ENCODE results near the gene OPALIN.

The OPALIN gene

GRCh38 chr10:96333101-96333500 lies 25.7 kb downstream of the OPALIN start:
- Histone ChIP-seq H3K4ac (ENCODE audit: low read depth, low read length) (no peak overlapping the region), H3K4me2 (ENCODE audit: low read length) (no peak overlapping the region), H3K27me3 (ENCODE audit: insufficient read depth, low read length, poor library complexity) (no peaks in the 10 kb centered on the region), H3K27ac (ENCODE audit: low read depth, low read length) (no peak overlapping the region), H2AK5ac (ENCODE audit: low read length) (no peak overlapping the region), H3K4me1 (ENCODE audit: control insufficient read depth, low read depth, low read length) (no peaks in the 10 kb centered on the region), H4K8ac (ENCODE audit: low read depth, low read length) (no peak overlapping the region), H3K4me3 (ENCODE audit: low read length) (no peak overlapping the region), H3K36me3 (ENCODE audit: control insufficient read depth, insufficient read depth, low read length) (no peaks in the 10 kb centered on the region), H2BK120ac (ENCODE audit: low read depth, low read length) (no peak overlapping the region), H2BK5ac (ENCODE audit: low read length) (no peak overlapping the region), H3K79me2 (ENCODE audit: control insufficient read depth, insufficient read depth, low read length) (no peaks in the 10 kb centered on the region), H3K79me1 (ENCODE audit: low read length) (no peaks in the 10 kb centered on the region), H3K18ac (ENCODE audit: low read length) (no peak overlapping the region), H2BK15ac (replicated peaks; ENCODE audit: low read depth) (no peak overlapping the region), H4K5ac (ENCODE audit: low read length) (no peak overlapping the region), H3K23ac (ENCODE audit: low read length) (no peak overlapping the region), H3K9ac (ENCODE audit: low read length) (no peak overlapping the region), H3K56ac (ENCODE audit: low read length) (no peak overlapping the region)
- no peak for DNase-seq
- no CpG with 5 or more reads among the region's 1 CpG for WGBS (ENCODE audit: extremely low coverage, insufficient coverage, low lambda C conversion rate)

GRCh38 chr10:96327462-96327861 lies 31.3 kb downstream of the OPALIN start:
- Histone ChIP-seq H2BK5ac (ENCODE audit: low read length) (no peak overlapping the region), H2AK5ac (ENCODE audit: low read length) (no peak overlapping the region), H3K18ac (ENCODE audit: low read length) (no peak overlapping the region), H3K79me1 (ENCODE audit: low read length) (no peaks in the 10 kb centered on the region), H3K9ac (ENCODE audit: low read length) (no peak overlapping the region), H3K27ac (ENCODE audit: low read depth, low read length) (no peak overlapping the region), H2BK15ac (replicated peaks; ENCODE audit: low read depth) (no peak overlapping the region), H3K23ac (ENCODE audit: low read length) (no peak overlapping the region), H3K4me3 (ENCODE audit: low read length) (no peak overlapping the region), H4K5ac (ENCODE audit: low read length) (no peak overlapping the region), H3K4me1 (ENCODE audit: control insufficient read depth, low read depth, low read length) (no peaks in the 10 kb centered on the region), H3K79me2 (ENCODE audit: control insufficient read depth, insufficient read depth, low read length) (no peaks in the 10 kb centered on the region), H3K4ac (ENCODE audit: low read depth, low read length) (no peak overlapping the region), H3K27me3 (ENCODE audit: insufficient read depth, low read length, poor library complexity) (no peaks in the 10 kb centered on the region), H3K4me2 (ENCODE audit: low read length) (no peak overlapping the region), H2BK120ac (ENCODE audit: low read depth, low read length) (no peak overlapping the region), H4K8ac (ENCODE audit: low read depth, low read length) (no peak overlapping the region), H3K56ac (ENCODE audit: low read length) (no peak overlapping the region), H3K36me3 (ENCODE audit: control insufficient read depth, insufficient read depth, low read length) (no peaks in the 10 kb centered on the region)
- no peak for DNase-seq
- no CpG with 5 or more reads among the region's 7 CpGs for WGBS (ENCODE audit: extremely low coverage, insufficient coverage, low lambda C conversion rate)

- Histone ChIP-seq H3K9ac (ENCODE audit: low read length) (no peak overlapping the region), H3K36me3 (ENCODE audit: control insufficient read depth, insufficient read depth, low read length) (no peaks in the 10 kb centered on the region), H3K79me1 (ENCODE audit: low read length) (no peaks in the 10 kb centered on the region), H3K4me2 (ENCODE audit: low read length) (no peak overlapping the region), H3K4ac (ENCODE audit: low read depth, low read length) (no peak overlapping the region), H3K23ac (ENCODE audit: low read length) (no peak overlapping the region), H3K56ac (ENCODE audit: low read length) (no peak overlapping the region), H3K4me3 (ENCODE audit: low read length) (no peak overlapping the region), H2AK5ac (ENCODE audit: low read length) (no peak overlapping the region), H3K4me1 (ENCODE audit: control insufficient read depth, low read depth, low read length) (no peaks in the 10 kb centered on the region), H3K27me3 (ENCODE audit: insufficient read depth, low read length, poor library complexity) (no peaks in the 10 kb centered on the region), H4K8ac (ENCODE audit: low read depth, low read length) (no peak overlapping the region), H2BK15ac (replicated peaks; ENCODE audit: low read depth) (no peak overlapping the region), H3K27ac (ENCODE audit: low read depth, low read length) (no peak overlapping the region), H2BK120ac (ENCODE audit: low read depth, low read length) (no peak overlapping the region), H3K79me2 (ENCODE audit: control insufficient read depth, insufficient read depth, low read length) (no peaks in the 10 kb centered on the region), H4K5ac (ENCODE audit: low read length) (no peak overlapping the region), H3K18ac (ENCODE audit: low read length) (no peak overlapping the region), H2BK5ac (ENCODE audit: low read length) (no peak overlapping the region)
- WGBS (ENCODE audit: extremely low coverage, insufficient coverage, low lambda C conversion rate): no CpG with 5 or more reads among the region's 4 CpGs
- no peak for DNase-seq
Observed at GRCh38 chr10:96325719-96326373, 33.0 kb downstream of the OPALIN start.

- no peak overlapping the region for H3K23ac ChIP-seq (ENCODE audit: low read length)
- H3K79me1 ChIP-seq (ENCODE audit: low read length): no peaks in the 10 kb centered on the region
- no peak overlapping the region for H3K4me3 ChIP-seq (ENCODE audit: low read length)
- no peak overlapping the region for H2BK15ac ChIP-seq (replicated peaks; ENCODE audit: low read depth)
- DNase-seq: peak; percentile 83
- H3K18ac ChIP-seq (ENCODE audit: low read length): no peak overlapping the region
- no peaks in the 10 kb centered on the region for H3K79me2 ChIP-seq (ENCODE audit: control insufficient read depth, insufficient read depth, low read length)
- H3K27me3 ChIP-seq (ENCODE audit: insufficient read depth, low read length, poor library complexity): no peaks in the 10 kb centered on the region
- no peak overlapping the region for H2BK5ac ChIP-seq (ENCODE audit: low read length)
- no peak overlapping the region for H3K9ac ChIP-seq (ENCODE audit: low read length)
- H3K4me1 ChIP-seq (ENCODE audit: control insufficient read depth, low read depth, low read length): no peaks in the 10 kb centered on the region
- whole genome bisulfite sequencing (ENCODE audit: extremely low coverage, insufficient coverage, low lambda C conversion rate): no CpG with 5 or more reads among the region's 2 CpGs
- H3K56ac ChIP-seq (ENCODE audit: low read length): no peak overlapping the region
- no peak overlapping the region for H2AK5ac ChIP-seq (ENCODE audit: low read length)
- no peak overlapping the region for H3K4ac ChIP-seq (ENCODE audit: low read depth, low read length)
- no peak overlapping the region for H3K27ac ChIP-seq (ENCODE audit: low read depth, low read length)
- no peaks in the 10 kb centered on the region for H3K36me3 ChIP-seq (ENCODE audit: control insufficient read depth, insufficient read depth, low read length)
- H4K8ac ChIP-seq (ENCODE audit: low read depth, low read length): no peak overlapping the region
- no peak overlapping the region for H4K5ac ChIP-seq (ENCODE audit: low read length)
- H3K4me2 ChIP-seq (ENCODE audit: low read length): no peak overlapping the region
- H2BK120ac ChIP-seq (ENCODE audit: low read depth, low read length): no peak overlapping the region
Observed at GRCh38 chr10:96324447-96324846, 34.4 kb downstream of the OPALIN start.

GRCh38 chr10:96322275-96322674 lies 36.5 kb downstream of the OPALIN start:
- no peak overlapping the region for H2BK120ac ChIP-seq (ENCODE audit: low read depth, low read length)
- no peak overlapping the region for H3K18ac ChIP-seq (ENCODE audit: low read length)
- H3K79me1 ChIP-seq (ENCODE audit: low read length): no peaks in the 10 kb centered on the region
- no peaks in the 10 kb centered on the region for H3K36me3 ChIP-seq (ENCODE audit: control insufficient read depth, insufficient read depth, low read length)
- no peak overlapping the region for H2AK5ac ChIP-seq (ENCODE audit: low read length)
- DNase-seq: no peak
- H3K4ac ChIP-seq (ENCODE audit: low read depth, low read length): no peak overlapping the region
- no peak overlapping the region for H3K4me2 ChIP-seq (ENCODE audit: low read length)
- no peak overlapping the region for H3K27ac ChIP-seq (ENCODE audit: low read depth, low read length)
- H3K27me3 ChIP-seq (ENCODE audit: insufficient read depth, low read length, poor library complexity): no peaks in the 10 kb centered on the region
- no peak overlapping the region for H3K9ac ChIP-seq (ENCODE audit: low read length)
- H4K8ac ChIP-seq (ENCODE audit: low read depth, low read length): no peak overlapping the region
- H3K23ac ChIP-seq (ENCODE audit: low read length): no peak overlapping the region
- WGBS (ENCODE audit: extremely low coverage, insufficient coverage, low lambda C conversion rate): no CpG with 5 or more reads among the region's 1 CpG
- H3K79me2 ChIP-seq (ENCODE audit: control insufficient read depth, insufficient read depth, low read length): no peaks in the 10 kb centered on the region
- no peak overlapping the region for H3K56ac ChIP-seq (ENCODE audit: low read length)
- H2BK5ac ChIP-seq (ENCODE audit: low read length): no peak overlapping the region
- H3K4me3 ChIP-seq (ENCODE audit: low read length): no peak overlapping the region
- H3K4me1 ChIP-seq (ENCODE audit: control insufficient read depth, low read depth, low read length): no peaks in the 10 kb centered on the region
- H2BK15ac ChIP-seq (replicated peaks; ENCODE audit: low read depth): no peak overlapping the region
- H4K5ac ChIP-seq (ENCODE audit: low read length): no peak overlapping the region

GRCh38 chr10:96321822-96322221 lies 37.0 kb downstream of the OPALIN start:
- Histone ChIP-seq H3K4me1 (ENCODE audit: control insufficient read depth, low read depth, low read length) (no peaks in the 10 kb centered on the region), H3K27me3 (ENCODE audit: insufficient read depth, low read length, poor library complexity) (no peaks in the 10 kb centered on the region), H2AK5ac (ENCODE audit: low read length) (no peak overlapping the region), H2BK15ac (replicated peaks; ENCODE audit: low read depth) (no peak overlapping the region), H4K8ac (ENCODE audit: low read depth, low read length) (no peak overlapping the region), H3K79me2 (ENCODE audit: control insufficient read depth, insufficient read depth, low read length) (no peaks in the 10 kb centered on the region), H3K56ac (ENCODE audit: low read length) (no peak overlapping the region), H3K79me1 (ENCODE audit: low read length) (no peaks in the 10 kb centered on the region), H3K23ac (ENCODE audit: low read length) (no peak overlapping the region), H3K4me2 (ENCODE audit: low read length) (no peak overlapping the region), H2BK120ac (ENCODE audit: low read depth, low read length) (no peak overlapping the region), H3K36me3 (ENCODE audit: control insufficient read depth, insufficient read depth, low read length) (no peaks in the 10 kb centered on the region), H3K27ac (ENCODE audit: low read depth, low read length) (no peak overlapping the region), H3K4ac (ENCODE audit: low read depth, low read length) (no peak overlapping the region), H3K4me3 (ENCODE audit: low read length) (no peak overlapping the region), H2BK5ac (ENCODE audit: low read length) (no peak overlapping the region), H3K18ac (ENCODE audit: low read length) (no peak overlapping the region), H4K5ac (ENCODE audit: low read length) (no peak overlapping the region), H3K9ac (ENCODE audit: low read length) (no peak overlapping the region)
- no CpG with 5 or more reads among the region's 5 CpGs for WGBS (ENCODE audit: extremely low coverage, insufficient coverage, low lambda C conversion rate)
- peak; percentile 60 for DNase-seq
